HG03064 (cell line): ENCODE results near the gene RPL37A.
A peak's percentile ranks its signal among the peaks of the same experiment; 100 is the strongest.

Source experiments
- ATAC-seq: cut with Tn5 transposase; IDR thresholded peaks from one replicate; pipeline ENCODE4 v1.9.1; 2021; ENCODE audit warnings: low read depth; ENCODE audit not compliant: unreplicated experiment

The RPL37A gene

DNA sequence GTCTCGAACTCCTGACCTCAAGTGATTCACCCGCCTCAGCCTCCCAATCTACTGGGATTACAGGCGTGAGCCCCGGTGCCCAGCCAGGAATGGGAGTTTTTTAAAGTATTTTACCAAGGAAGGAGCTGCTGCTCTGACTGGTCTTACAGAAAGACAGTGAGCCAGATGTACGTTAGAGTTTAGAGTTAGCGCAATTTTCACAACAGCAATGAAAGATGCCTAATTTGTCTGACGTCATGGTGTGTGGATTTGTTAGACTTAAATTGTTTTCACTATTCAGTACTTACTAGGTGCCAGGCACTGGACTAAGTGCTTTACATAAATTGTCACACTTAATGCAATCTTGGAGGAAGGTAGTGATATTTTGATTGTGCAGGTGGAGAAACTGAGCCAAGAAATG lies 12.4 kb upstream of the RPL37A start:
- ATAC-seq = no peak

DNA sequence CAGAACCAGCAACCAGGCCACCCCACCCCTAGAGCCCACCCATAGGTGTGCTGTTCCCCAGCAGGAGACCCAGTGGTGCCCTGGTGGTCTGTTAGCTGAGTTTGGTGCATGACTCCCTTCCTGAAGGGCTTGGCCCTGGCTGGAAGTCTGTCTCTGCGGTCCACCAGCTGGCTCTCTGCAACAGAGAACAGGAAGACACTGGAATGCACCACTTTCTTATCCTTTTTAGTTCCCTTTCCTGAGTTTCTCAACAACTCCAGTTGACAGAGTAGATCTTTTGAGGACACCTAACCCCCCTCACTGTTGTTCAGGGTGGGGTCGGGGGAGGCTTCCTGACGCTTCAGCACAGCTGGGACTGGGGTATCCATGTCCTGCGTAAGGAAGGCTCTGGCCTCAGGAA lies 11.9 kb upstream of the RPL37A start:
- ATAC-seq = no peak

GRCh38 chr2:216490061-216490460 lies 8.6 kb upstream of the RPL37A start:
- ATAC-seq = no peak

GRCh38 chr2:216491793-216492596 lies 6.6 kb upstream of the RPL37A start:
- ATAC-seq = peak; percentile 71

DNA sequence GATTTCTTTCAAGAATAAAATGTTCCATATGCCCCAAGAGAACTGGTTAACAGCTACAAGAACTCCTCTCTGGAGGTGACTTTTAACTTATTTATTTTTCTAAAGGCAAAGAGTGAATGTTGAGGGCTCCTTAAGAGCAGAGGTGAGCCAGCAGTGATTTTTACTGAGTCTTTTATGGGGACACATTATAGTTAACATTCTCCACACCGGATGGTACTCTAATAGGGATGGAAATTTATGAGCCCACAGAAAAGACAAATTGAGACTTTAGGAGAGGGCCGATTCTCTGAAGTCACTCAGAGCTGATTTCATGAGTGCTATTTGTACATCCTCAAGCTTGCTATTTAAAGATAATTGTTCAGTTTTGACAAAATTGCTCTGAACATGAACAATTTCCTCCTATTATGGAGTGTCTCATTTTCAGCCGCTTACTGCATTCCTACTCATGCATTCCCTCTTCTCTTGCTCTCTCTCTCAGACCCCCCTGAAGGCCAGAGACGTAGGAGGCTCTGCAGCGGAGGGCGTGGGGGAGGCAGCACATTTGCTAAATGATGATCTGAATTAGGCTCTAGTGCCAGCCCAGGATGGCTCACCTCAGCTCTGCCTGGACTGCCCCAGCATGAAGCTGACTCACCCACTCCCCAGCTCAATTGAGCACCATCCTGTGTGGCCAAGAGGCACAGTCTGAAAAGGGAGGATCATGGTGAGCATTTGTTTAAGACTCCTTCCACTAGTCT lies 5.9 kb upstream of the RPL37A start:
- ATAC-seq = no peak

DNA sequence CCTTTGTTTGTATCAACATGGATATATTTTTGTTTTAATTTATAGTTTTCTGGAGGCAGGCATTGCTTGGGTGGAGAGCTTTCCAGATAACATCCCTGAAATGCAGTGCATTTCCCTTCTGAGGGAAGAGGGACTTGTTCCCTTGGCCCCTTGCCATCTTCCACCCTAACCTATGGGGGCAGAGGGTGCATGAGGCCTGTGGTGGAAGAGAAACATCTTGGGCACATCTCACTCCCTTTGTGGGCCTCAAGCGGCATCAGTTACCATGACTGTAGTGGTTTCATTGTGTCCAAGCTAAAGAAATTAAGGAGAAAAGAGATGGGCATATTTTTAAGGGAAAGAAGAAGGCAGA lies 5.3 kb upstream of the RPL37A start:
- ATAC-seq = no peak

- ATAC-seq = no peak
Observed at GRCh38 chr2:216495656-216496055, 3.0 kb upstream of the RPL37A start.

DNA sequence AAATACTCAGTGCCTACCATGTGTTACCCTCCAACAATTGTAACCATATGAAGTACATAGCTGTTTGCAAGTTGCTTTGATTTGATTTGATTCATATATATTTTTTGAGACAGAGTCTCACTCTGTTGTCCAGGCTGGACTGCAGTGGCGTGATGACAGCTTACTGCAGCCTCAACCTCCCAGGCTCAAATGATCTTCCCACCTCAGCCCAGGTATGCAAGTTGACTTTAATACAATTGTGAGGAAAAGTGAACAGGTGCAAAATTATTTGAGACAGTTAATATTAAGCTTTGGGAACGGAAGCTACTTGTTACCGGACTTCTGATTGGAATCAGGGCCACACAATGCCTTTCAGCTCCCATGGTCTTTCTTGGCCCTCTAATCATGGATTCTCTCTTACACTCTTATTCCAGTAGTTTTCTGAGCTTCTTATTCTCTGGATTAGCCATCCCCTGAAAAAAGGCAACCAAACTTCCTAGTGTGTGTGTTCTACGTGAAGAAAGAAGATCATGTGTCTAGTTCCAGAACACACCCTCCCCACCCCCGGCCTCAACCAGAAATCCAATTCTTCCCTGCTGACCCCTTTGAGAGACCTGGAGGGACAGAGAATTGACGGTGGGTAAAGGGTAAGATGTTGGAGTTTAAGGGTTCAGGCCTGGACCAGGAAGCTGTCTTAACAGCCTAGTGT lies 1.1 kb upstream of the RPL37A start:
- no peak for ATAC-seq

DNA sequence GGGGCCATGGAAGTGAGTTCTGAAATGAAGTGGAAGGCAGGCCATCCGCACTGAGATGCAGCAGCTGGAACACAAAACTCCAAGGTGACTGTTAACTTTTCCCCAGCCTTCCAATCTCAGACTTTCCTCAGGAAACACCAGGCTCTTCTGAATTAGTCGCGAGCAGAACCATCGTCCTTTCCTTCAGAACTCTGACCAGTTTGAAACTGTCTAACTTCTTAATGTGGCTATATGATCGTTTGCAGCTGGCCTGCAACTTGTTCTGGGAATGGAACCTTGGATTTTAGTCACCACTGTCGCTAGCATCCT lies 620 bp upstream of the RPL37A start:
- ATAC-seq = no peak

DNA sequence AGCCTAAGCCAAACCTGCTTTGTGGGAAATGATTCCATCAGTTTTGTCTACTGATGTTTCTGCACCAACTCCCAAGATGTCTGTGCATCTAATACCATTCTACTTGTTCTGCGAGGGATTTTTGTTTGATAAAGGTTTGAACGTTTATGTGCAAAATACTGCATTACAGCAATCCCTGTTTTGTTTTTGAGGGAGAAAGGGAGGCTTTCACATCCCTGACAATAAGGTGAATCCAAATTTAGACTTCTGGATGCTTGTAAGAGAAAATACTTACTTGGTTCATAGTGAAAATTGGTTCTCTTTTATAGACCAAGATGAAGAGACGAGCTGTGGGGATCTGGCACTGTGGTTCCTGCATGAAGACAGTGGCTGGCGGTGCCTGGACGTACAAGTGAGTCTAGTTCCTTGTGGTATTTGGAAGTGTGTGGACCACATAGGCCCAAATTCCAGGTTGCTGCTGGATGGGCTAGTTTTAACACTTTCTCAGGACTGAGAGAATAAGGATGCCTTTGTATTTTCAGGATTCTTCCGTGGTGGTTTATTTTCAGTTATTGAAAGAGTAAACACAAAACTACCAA lies 1.1 kb downstream of the RPL37A start:
- no peak for ATAC-seq

GRCh38 chr2:216500572-216500971 lies 1.9 kb downstream of the RPL37A start:
- no peak for ATAC-seq

DNA sequence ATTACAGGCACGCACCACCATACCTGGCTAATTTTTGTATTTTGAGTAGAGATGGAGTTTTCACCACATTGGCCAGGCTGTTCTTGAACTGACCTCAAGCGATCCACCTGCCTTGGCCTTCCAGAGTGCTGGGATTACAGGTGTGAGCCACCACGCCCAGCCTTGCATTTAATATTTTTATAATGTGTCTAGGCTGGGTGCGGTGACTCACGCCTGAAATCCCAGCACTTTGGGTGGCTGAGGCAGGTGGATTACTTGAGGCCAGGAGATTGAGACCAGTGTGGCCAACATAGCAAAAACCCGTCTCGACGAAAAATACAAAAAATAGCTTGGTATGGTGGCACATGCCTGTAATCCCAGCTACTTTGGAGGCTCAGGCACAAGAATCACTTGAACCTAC lies 3.2 kb downstream of the RPL37A start:
- no peak for ATAC-seq

DNA sequence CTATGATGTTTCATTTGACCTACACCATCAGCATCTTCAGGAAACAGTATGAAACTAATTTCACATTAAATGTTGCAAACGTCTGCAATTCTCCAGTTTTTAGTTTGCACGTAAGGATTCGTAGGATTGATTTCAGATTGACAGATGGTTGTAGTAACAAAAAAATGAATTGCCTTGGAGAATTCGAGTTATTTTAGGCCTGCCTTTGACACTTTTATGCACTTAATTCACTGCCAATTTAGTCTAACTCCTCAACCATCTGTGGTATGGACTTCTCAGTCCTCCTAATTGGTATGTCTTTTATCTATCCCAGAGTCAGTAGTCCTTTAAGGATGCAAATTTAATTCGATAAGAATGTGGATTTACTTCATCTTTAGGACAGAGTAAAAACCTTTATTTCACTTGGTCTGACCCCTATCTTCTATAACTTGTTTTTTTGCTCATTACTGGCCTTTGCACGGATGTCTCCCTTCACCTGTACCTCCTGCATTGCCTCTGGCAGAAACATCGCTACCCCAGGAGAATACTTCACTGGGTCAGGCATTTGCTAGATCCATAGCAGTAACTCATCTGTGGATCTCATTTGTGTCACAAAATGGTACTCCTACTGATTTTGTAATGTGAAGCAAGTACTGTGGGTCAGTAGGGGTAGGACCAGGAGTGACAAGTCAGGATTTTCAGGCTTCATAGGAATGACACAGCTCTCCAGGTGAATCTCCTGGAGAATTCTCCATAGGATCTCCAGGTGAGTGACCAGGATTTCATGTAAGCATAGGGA lies 3.9 kb downstream of the RPL37A start:
- no peak for ATAC-seq

GRCh38 chr2:216503159-216503629 lies 4.5 kb downstream of the RPL37A start:
- ATAC-seq = no peak

DNA sequence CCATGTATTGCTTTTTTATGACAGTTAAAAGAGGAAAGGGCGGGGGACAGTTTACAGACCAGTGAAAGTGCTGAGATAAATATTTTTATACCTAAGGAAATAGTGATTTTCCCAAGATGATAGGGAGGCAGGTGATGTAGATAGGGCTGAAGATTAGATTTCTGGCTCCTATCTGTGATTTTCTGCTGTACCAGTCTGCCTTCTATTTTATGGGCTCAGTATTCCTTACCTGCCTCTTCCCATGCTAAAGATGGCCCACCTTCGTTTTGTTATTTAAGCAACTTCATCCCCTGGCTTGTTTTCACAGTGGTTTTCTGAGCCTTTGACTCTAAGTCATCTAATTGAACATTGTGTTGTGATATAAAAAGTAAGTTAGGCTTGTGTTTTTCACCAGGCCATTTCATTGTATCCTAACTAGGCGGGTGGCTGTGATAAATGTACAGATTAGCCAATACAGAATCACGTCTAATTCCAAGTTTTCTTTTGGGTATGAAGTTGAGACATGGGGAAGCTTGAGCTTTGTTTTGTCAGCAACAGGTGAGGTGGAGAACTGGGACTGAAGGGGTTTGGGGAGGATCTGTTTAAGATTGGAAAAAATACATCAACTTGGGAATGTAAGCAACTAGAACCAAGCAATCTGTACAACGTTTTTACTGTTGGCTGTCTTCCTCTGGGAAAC lies 5.2 kb downstream of the RPL37A start:
- ATAC-seq = no peak

DNA sequence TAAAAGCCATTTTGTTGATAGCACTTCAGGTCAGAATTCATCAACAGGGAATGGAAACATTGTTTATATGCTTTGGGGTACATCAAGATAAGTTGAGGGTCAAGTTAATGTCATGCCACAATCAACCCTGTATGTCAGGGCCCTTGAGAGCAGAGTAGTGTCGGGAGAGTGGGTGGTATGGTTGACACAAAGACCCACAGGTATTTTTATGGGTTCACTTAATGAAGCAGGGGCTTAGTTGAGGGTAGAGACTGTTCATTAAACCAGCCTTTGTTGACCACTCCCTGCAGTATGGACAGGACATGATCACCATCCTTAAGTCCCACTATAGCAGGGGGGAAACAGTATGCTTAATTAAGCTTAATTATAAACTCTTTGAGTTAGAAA lies 5.7 kb downstream of the RPL37A start:
- no peak for ATAC-seq

DNA sequence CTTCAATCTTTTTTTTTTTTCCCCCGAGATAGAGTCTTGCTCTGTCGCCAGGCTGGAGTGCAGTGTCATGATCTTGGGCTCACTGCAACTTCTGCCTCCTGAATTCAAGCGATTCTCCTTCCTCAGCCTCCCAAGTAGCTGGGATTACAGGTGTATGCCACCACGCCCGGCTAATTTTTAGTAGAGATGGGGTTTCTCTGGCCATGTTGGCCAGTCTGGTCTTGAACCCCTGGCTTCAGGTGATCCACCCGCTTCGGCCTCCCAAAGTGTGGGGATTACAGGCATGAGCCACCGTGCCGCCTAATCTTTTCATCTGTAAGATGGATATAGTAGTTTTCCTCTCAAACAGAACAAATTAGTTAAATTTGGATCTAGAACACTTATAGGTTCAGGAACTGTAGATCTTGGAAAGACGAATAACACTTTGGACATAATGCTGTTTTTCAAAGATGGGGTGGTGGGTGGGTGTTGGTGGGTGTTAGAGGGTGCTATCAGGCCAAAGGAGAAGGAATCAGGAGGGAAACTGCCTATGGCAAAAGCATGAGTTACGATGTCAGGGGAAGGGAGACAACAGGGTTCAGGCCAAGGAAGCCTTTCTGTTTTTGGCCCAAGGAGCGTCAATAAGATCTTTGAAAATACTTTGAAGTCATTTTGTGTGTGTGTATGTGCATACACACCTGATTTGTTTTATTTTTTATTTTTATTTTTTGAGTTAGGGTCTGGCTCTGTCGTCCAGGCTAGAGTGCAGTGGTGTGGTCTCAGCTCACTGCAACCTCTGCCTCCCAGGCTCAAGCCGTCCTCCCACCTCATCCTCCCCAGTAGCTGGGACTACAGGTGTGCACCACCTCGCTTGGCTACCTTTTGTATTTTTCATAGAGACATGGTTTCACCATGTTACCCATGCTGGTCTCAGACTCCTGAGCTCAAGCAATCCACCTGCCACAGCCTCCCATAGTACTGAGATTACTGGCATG lies 6.8 kb downstream of the RPL37A start:
- ATAC-seq = no peak

- no peak for ATAC-seq
Observed at GRCh38 chr2:216507220-216508160, 8.8 kb downstream of the RPL37A start.
